ENCODE data around the gene INO80D.
"Not testable (repeated sequence)": the region's sequence is repeated elsewhere in the genome, so short reads cannot be mapped to it uniquely, and the experiment has no call there.

DNA sequence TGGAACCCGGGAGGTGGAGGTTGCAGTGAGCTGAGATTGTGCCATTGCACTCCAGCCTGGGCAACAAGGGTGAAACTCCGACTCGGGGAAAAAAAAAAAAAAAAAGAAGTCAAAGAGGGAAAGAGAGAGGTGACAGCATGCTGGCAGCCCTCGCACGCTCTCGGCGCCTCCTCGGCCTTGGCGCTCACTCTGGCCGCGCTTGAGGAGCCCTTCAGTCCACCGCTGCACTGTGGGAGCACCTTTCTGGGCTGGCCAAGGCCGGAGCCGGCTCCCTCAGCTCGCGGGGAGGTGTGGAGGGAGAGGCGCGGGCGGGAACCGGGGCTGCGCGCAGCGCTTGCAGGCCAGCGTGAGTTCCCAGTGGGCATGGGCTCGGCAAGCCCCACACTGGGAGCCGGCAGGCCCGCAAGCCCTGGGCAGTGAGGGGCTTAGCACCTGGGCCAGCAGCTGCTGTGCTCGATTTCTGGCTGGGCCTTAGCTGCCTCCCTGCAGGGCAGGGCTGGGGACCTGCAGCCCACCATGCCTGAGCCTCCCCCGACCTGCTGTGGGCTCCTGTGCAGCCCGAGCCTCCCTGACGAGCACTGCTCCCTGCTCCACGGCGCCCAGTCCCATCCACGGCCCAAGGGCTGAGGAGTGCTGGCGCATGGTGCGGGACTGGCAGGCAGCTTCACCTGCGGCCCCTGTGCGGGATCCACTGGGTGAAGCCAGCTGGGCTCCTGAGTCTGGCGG lies 108.9 kb downstream of the INO80D start:
- TF ChIP-seq, protein P1, sequence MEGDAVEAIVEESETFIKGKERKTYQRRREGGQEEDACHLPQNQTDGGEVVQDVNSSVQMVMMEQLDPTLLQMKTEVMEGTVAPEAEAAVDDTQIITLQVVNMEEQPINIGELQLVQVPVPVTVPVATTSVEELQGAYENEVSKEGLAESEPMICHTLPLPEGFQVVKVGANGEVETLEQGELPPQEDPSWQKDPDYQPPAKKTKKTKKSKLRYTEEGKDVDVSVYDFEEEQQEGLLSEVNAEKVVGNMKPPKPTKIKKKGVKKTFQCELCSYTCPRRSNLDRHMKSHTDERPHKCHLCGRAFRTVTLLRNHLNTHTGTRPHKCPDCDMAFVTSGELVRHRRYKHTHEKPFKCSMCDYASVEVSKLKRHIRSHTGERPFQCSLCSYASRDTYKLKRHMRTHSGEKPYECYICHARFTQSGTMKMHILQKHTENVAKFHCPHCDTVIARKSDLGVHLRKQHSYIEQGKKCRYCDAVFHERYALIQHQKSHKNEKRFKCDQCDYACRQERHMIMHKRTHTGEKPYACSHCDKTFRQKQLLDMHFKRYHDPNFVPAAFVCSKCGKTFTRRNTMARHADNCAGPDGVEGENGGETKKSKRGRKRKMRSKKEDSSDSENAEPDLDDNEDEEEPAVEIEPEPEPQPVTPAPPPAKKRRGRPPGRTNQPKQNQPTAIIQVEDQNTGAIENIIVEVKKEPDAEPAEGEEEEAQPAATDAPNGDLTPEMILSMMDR (IDR thresholded peaks at IDR 0.05) = not testable (repeated sequence)
- TF ChIP-seq POLR2A, EP300 (IDR thresholded peaks at IDR 0.05): not testable (repeated sequence)
